Mesothelial cell of epicardium (in vitro differentiated cells): ENCODE results near the gene SLC6A8. TPM values are rescaled to one million over a fixed set of nuclear protein-coding genes. Genes with fewer than 3 reads are reported as not detected.

Experiments
- DNase-seq, 2 experiments: peaks; one replicate each; pipeline ENCODE4 v3.0.0; 2021; ENCODE audit warnings: low spot score in 2 of 2; ENCODE audit not compliant: unreplicated experiment in 2 of 2
- H3K27ac Mint-ChIP-seq: 2 replicates; pipeline ENCODE4 v1.8.0; 2021; ENCODE audit warnings: mixed read lengths
- H3K27me3 Mint-ChIP-seq: 2 replicates; pipeline ENCODE4 v1.8.0; 2021; ENCODE audit warnings: low read depth, mixed read lengths
- H3K36me3 Mint-ChIP-seq: 2 replicates; pipeline ENCODE4 v1.8.0; 2021; ENCODE audit warnings: mixed read lengths
- H3K4me1 Mint-ChIP-seq: 2 replicates; pipeline ENCODE4 v1.8.0; 2021; ENCODE audit warnings: mixed read lengths
- H3K4me3 Mint-ChIP-seq: 2 replicates; pipeline ENCODE4 v1.8.0; 2021; ENCODE audit warnings: mild to moderate bottlenecking, moderate library complexity, mixed read lengths
- H3K9me3 Mint-ChIP-seq: 2 replicates; pipeline ENCODE4 v1.8.0; 2021; ENCODE audit warnings: mixed read lengths
- total RNA-seq: library from RNA; stranded (reverse); gene quantifications from 3 replicates; pipeline ENCODE4 v1.2.1, GENCODE V29; 2021
- TF ChIP-seq, protein P1 (sequence below): fragments of 200-600 bp; sonication (generic); IDR thresholded peaks from one replicate; pipeline ENCODE4 v1.5.0; 2021; ENCODE audit warnings: antibody characterized with exemption; ENCODE audit not compliant: unreplicated experiment

The SLC6A8 gene
- total RNA-seq, 1 donor from 2014 or later = 65.6 TPM

DNA sequence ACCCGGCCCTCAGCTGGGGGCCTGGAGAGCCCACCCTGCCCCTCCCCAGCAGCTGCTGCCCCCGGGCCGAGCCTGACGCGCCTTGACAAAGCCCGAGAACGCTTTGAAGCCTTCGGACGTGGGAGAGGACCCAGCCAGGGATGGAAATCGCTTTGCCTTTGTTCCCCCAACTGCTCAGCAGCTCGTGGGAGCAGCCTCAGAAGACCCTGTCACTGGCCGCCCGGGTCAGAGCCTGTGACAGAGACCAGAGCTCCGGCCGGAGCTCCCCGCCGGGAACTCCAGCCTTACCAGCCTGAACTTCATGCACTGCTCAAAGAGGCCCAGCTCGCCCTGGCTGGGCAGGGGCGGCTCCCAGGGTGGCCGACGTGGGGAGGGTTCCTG lies 2.6 kb upstream of the SLC6A8 start:
- Mint-ChIP-seq H3K27me3 (no peaks in the 10 kb centered on the region), H3K9me3 (peaks cover 10% of the 10 kb centered on the region), H3K27ac (no peak overlapping the region), H3K36me3 (peaks cover 2% of the 10 kb centered on the region), H3K4me3 (no peak overlapping the region), H3K4me1 (peaks cover 9% of the 10 kb centered on the region)
- DNase-seq = no peak
- TF ChIP-seq, protein P1, sequence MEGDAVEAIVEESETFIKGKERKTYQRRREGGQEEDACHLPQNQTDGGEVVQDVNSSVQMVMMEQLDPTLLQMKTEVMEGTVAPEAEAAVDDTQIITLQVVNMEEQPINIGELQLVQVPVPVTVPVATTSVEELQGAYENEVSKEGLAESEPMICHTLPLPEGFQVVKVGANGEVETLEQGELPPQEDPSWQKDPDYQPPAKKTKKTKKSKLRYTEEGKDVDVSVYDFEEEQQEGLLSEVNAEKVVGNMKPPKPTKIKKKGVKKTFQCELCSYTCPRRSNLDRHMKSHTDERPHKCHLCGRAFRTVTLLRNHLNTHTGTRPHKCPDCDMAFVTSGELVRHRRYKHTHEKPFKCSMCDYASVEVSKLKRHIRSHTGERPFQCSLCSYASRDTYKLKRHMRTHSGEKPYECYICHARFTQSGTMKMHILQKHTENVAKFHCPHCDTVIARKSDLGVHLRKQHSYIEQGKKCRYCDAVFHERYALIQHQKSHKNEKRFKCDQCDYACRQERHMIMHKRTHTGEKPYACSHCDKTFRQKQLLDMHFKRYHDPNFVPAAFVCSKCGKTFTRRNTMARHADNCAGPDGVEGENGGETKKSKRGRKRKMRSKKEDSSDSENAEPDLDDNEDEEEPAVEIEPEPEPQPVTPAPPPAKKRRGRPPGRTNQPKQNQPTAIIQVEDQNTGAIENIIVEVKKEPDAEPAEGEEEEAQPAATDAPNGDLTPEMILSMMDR = no peak

DNA sequence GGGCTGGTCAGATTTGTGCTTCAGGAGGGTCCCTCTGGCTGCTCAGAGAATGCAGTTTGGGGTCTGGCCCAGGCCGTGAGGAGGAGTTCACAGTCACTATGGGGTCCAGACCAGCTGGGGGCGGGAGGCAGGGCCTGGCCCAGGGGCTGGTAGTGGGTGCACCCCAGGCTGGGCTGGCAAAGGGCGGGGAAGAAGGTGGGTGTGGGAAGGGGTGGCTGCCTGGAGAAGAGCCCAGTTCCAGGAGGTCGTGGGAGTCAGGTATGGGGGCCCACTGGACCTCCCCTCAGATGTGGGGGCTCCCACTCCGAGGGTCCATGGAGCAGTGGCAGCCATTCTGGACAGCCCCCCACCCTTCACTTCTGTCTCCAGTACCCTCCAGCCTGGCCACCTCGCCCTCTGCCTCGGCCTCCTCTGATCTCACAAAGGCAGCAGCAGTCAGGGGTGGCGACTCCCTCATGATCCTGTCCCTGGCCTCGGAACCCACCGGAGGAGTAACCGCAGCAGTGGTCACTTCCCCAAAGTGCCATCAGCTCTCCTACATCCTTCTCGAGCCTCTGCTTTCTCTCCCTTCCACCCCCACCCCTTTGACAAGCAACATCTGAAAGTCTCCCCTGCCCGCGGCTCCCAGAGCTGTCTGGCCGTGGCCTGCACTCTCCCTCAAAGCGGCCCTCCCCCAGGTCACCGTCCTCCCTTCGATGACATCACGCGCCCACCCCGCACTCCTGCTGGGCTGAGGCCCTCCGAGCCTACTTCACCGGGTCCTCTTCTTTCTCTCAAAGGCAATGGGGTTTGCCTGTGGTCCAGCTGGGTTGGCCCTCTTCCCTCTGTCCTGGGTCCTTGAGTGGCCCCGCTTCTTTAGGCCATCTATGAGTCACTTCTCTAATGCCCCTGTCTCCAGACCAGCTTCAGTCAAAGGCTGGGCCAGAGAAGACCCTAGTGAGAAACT lies 1.7 kb upstream of the SLC6A8 start:
- peak overlapping the region; percentile 51 for H3K4me3 Mint-ChIP-seq

DNA sequence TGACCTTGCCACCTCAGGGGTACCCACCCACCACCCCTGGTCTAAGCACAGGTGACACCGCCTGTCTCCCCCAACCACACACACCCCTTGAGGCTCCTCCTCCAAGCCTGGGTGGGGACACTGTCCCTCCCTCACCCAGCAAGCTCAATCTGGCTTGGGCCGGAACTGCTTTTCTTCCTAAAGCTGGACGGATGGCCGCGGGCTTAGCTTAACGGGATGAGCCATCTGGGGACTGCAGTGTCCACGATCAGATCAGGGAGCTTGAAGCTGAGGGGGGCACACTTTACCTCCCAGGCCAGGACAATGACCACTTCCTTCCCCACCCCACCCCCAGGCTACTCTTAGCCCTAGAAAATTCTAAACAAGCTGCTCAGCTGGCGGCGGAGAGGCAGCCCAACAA lies 1.0 kb upstream of the SLC6A8 start:
- peak overlapping the region; percentile 51 for H3K4me3 Mint-ChIP-seq
- no peak for DNase-seq
- H3K9me3 Mint-ChIP-seq = peaks cover 7% of the 10 kb centered on the region
- TF ChIP-seq, protein P1 = no peak
- no peaks in the 10 kb centered on the region for H3K27me3 Mint-ChIP-seq
- peaks cover 2% of the 10 kb centered on the region for H3K36me3 Mint-ChIP-seq
- H3K4me1 Mint-ChIP-seq = peaks cover 12% of the 10 kb centered on the region
- H3K27ac Mint-ChIP-seq = peak overlapping the region; percentile 82

More for the DNA sequence above, 1.7 kb upstream of the SLC6A8 start:
- DNase-seq = no peak
- no peaks in the 10 kb centered on the region for H3K27me3 Mint-ChIP-seq
- peaks cover 7% of the 10 kb centered on the region for H3K9me3 Mint-ChIP-seq
- H3K4me1 Mint-ChIP-seq = peaks cover 12% of the 10 kb centered on the region
- peaks cover 2% of the 10 kb centered on the region for H3K36me3 Mint-ChIP-seq
- peak overlapping the region; percentile 82 for H3K27ac Mint-ChIP-seq
- TF ChIP-seq, protein P1 = no peak

DNA sequence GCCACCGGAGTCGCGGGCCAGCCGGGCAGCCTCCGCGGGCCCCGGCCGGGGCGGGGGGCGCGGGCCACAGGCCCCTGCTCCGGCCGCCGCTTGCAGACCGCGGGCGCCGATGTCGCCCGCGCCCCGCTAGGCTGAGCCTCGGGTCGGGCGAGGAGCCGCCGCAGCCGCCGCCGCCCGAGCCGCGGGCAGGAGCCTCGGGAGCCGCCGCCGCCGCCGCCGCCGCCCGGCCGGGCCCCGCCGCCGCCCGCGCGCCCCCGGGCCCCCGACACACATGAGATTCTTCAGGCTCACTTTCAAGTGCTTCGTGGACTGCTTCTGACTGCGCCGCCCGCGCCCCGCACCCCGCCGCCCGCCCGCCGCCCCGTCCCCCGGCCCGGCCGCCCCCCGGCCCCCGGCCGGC lies 345 bp downstream of the SLC6A8 start:
- peaks cover 2% of the 10 kb centered on the region for H3K36me3 Mint-ChIP-seq
- no peak overlapping the region for H3K4me3 Mint-ChIP-seq
- DNase-seq = no peak
- no peak overlapping the region for H3K27ac Mint-ChIP-seq
- TF ChIP-seq, protein P1 = no peak
- peaks cover 13% of the 10 kb centered on the region for H3K4me1 Mint-ChIP-seq
- H3K27me3 Mint-ChIP-seq = no peaks in the 10 kb centered on the region
- H3K9me3 Mint-ChIP-seq = peaks cover 3% of the 10 kb centered on the region

DNA sequence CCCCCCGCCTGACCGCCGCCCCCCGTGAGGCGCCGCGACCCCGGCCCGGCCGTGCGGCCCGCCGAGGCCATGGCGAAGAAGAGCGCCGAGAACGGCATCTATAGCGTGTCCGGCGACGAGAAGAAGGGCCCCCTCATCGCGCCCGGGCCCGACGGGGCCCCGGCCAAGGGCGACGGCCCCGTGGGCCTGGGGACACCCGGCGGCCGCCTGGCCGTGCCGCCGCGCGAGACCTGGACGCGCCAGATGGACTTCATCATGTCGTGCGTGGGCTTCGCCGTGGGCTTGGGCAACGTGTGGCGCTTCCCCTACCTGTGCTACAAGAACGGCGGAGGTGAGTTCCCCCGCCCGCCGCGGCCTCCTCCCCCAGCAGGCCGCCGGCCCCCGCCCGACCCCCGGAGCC lies 780 bp downstream of the SLC6A8 start:
- Mint-ChIP-seq H3K27me3 (no peaks in the 10 kb centered on the region), H3K36me3 (peaks cover 2% of the 10 kb centered on the region), H3K4me1 (peaks cover 13% of the 10 kb centered on the region), H3K27ac (no peak overlapping the region), H3K4me3 (no peak overlapping the region), H3K9me3 (peaks cover 3% of the 10 kb centered on the region)
- TF ChIP-seq, protein P1 = no peak
- DNase-seq = no peak
